SK-N-SH treated with all-trans-retinoic acid at 6 μM for 48 hours (cell line): ENCODE results near the gene URI1.

Source experiments
- ATAC-seq: fragments of 200-7000 bp; cut with Tn5 transposase; 3 replicates; pipeline ENCODE4 v1.9.1; 2020; ENCODE audit warnings: mild to moderate bottlenecking, moderate library complexity
- BACH2 ChIP-seq: fragments of 250-450 bp; sonication (Bioruptor Pico); IDR thresholded peaks from 2 replicates; pipeline ENCODE4 v1.9.0; 2021; ENCODE audit warnings: mild to moderate bottlenecking, borderline replicate concordance
- CREB5 ChIP-seq: fragments of 250-450 bp; sonication (Bioruptor Pico); IDR thresholded peaks from 2 replicates; pipeline ENCODE4 v1.5.1; 2020; ENCODE audit warnings: low read depth, mild to moderate bottlenecking, moderate library complexity
- CSDC2 ChIP-seq: fragments of 250-450 bp; sonication (Bioruptor Pico); IDR thresholded peaks from 2 replicates; pipeline ENCODE4 v1.5.0; 2020; ENCODE audit warnings: mild to moderate bottlenecking, moderate library complexity
- GLIS3 ChIP-seq: fragments of 250-450 bp; sonication (Bioruptor Pico); IDR thresholded peaks from 2 replicates; pipeline ENCODE4 v1.5.0; 2020; ENCODE audit warnings: mild to moderate bottlenecking, moderate library complexity
- ISL1 ChIP-seq: fragments of 250-450 bp; sonication (Bioruptor Pico); IDR thresholded peaks from 2 replicates; pipeline ENCODE4 v2.1.2; 2022; ENCODE audit warnings: mild to moderate bottlenecking, moderate library complexity
- PPARA ChIP-seq: fragments of 250-450 bp; sonication (Bioruptor Pico); IDR thresholded peaks from 2 replicates; pipeline ENCODE4 v1.5.0; 2020; ENCODE audit warnings: mild to moderate bottlenecking, borderline replicate concordance
- RARB ChIP-seq: fragments of 250-450 bp; sonication (Bioruptor Pico); IDR thresholded peaks from 2 replicates; pipeline ENCODE4 v1.8.0; 2021; ENCODE audit warnings: mild to moderate bottlenecking, moderate library complexity
- SNAI2 ChIP-seq: fragments of 250-450 bp; sonication (Bioruptor Pico); IDR thresholded peaks from 2 replicates; pipeline ENCODE4 v1.5.0; 2020; ENCODE audit warnings: mild to moderate bottlenecking, moderate library complexity
- TOX ChIP-seq: fragments of 250-450 bp; sonication (Bioruptor Pico); IDR thresholded peaks from 2 replicates; pipeline ENCODE4 v1.8.0; 2021; ENCODE audit warnings: mild to moderate bottlenecking, moderate library complexity, borderline replicate concordance
- ZC3H10 ChIP-seq: fragments of 250-450 bp; sonication (Bioruptor Pico); IDR thresholded peaks from 2 replicates; pipeline ENCODE4 v1.5.1; 2021; ENCODE audit warnings: mild to moderate bottlenecking, moderate library complexity
- ZFP3 ChIP-seq: fragments of 250-450 bp; sonication (Bioruptor Pico); IDR thresholded peaks from 2 replicates; pipeline ENCODE4 v1.5.0; 2020; ENCODE audit warnings: mild to moderate bottlenecking, moderate library complexity
- ZFP30 ChIP-seq: fragments of 450-650 bp; formaldehyde crosslinking; IDR thresholded peaks from 2 replicates; pipeline ENCODE4 v1.5.0; 2022; ENCODE audit warnings: mild to moderate bottlenecking, moderate library complexity
- ZNF565 ChIP-seq: fragments of 450-650 bp; formaldehyde crosslinking; conservative IDR thresholded peaks from 2 replicates; pipeline ENCODE4 v1.5.0; 2020; ENCODE audit warnings: low read depth, mild to moderate bottlenecking, moderate library complexity
- ZNF70 ChIP-seq: fragments of 450-650 bp; formaldehyde crosslinking; IDR thresholded peaks from 2 replicates; pipeline ENCODE4 v1.5.0; 2020; ENCODE audit warnings: mild to moderate bottlenecking, moderate library complexity
- ZNF8 ChIP-seq: fragments of 450-650 bp; formaldehyde crosslinking; IDR thresholded peaks from 2 replicates; pipeline ENCODE4 v1.5.0; 2020; ENCODE audit warnings: mild to moderate bottlenecking, moderate library complexity
- TF ChIP-seq, protein P1 (sequence below): fragments of 250-450 bp; sonication (Bioruptor Pico); IDR thresholded peaks from 2 replicates; pipeline ENCODE4 v1.5.1; 2021; ENCODE audit warnings: mild to moderate bottlenecking, moderate library complexity
- TF ChIP-seq, protein P2 (sequence below): fragments of 250-450 bp; sonication (Bioruptor Pico); IDR thresholded peaks from 2 replicates; pipeline ENCODE4 v1.8.0; 2021; ENCODE audit warnings: low read depth, mild to moderate bottlenecking, moderate library complexity, borderline replicate concordance
- TF ChIP-seq, protein P3 (sequence below): fragments of 250-450 bp; sonication (Bioruptor Pico); IDR thresholded peaks from 2 replicates; pipeline ENCODE4 v1.5.0; 2020; ENCODE audit warnings: mild to moderate bottlenecking, moderate library complexity

Gene URI1

DNA sequence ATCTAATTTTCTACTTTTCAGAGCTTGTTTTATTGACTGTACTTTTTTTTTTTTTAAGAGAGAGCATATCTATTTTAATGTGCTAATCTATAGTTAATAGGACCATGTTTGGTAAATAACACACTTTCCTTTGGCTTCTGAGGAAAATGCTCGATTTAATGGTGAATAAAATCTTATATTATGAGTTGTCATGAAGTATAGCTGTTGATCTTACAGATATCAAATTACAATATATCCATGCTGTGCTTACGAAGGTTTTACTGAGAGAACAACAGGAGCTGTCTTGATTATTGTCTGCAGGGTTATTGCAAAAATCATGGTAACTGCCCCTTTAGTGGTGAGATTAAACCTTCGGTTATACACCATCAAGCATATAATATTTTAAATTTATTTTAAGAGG is 29.6 kb downstream of the URI1 start (continued):
- TF ChIP-seq CREB5 (CRISPR knock-in tag) (no peak), ZC3H10 (CRISPR knock-in tag) (no peak), ISL1 (no peak), SNAI2 (CRISPR knock-in tag) (no peak)

- ATAC-seq: no peak
- no peak for TF ChIP-seq GLIS3
- TF ChIP-seq, protein P1, sequence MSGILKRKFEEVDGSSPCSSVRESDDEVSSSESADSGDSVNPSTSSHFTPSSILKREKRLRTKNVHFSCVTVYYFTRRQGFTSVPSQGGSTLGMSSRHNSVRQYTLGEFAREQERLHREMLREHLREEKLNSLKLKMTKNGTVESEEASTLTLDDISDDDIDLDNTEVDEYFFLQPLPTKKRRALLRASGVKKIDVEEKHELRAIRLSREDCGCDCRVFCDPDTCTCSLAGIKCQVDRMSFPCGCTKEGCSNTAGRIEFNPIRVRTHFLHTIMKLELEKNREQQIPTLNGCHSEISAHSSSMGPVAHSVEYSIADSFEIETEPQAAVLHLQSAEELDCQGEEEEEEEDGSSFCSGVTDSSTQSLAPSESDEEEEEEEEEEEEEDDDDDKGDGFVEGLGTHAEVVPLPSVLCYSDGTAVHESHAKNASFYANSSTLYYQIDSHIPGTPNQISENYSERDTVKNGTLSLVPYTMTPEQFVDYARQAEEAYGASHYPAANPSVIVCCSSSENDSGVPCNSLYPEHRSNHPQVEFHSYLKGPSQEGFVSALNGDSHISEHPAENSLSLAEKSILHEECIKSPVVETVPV (CRISPR knock-in tag): no peak
- no peak for TF ChIP-seq BACH2 (CRISPR knock-in tag)
- TF ChIP-seq RARB (CRISPR knock-in tag): no peak
- TF ChIP-seq ZFP30 (CRISPR knock-in tag): no peak
- no peak for TF ChIP-seq ZFP3
- no peak for TF ChIP-seq PPARA (CRISPR knock-in tag)
- no peak for TF ChIP-seq ZNF8 (CRISPR knock-in tag)
- no peak for TF ChIP-seq ZNF70
- TF ChIP-seq, protein P2, sequence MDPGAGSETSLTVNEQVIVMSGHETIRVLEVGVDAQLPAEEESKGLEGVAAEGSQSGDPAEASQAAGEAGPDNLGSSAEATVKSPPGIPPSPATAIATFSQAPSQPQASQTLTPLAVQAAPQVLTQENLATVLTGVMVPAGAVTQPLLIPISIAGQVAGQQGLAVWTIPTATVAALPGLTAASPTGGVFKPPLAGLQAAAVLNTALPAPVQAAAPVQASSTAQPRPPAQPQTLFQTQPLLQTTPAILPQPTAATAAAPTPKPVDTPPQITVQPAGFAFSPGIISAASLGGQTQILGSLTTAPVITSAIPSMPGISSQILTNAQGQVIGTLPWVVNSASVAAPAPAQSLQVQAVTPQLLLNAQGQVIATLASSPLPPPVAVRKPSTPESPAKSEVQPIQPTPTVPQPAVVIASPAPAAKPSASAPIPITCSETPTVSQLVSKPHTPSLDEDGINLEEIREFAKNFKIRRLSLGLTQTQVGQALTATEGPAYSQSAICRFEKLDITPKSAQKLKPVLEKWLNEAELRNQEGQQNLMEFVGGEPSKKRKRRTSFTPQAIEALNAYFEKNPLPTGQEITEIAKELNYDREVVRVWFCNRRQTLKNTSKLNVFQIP (CRISPR knock-in tag): no peak
These were observed 32.7 kb downstream of the URI1 start for GRCh38 chr19:29974701-29975100.

DNA sequence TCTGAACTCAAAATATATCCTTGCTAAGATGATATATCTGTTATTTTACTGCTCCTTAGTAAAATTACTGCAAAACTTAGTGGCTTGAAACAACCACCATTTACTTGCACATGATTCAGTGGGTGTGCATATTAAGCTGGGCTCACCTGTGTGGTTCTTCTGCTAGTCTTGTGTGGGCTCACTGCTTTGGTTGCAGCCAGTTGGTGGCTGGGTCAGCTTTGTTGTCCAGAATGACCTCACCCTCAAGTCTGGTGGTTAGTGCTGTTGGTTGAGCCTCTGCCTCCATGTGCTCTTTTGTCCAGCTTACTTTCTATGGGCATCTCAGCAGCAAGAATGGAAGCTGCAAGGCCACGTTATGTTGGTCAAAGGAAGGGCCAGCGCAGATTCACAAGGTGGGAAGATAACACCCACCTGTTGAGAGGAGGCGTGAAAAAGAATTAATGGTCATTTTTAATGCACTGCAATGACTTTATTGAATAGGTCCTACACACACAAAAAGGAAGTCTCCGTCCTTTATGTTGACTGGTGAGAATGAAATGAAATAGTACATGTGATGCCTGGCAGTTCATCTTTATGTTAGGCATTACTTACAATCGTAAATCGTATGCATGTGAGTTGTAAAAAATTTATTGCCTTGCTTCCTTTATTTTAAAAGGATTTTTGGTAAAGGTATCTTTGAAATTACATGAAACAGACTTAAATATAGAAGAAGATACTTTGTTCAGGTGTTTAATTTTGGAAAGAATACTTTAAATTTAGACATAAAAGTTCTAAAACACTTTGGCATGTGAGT is 34.3 kb downstream of the URI1 start:
- no peak for ATAC-seq
- TF ChIP-seq TOX (CRISPR knock-in tag) (no peak), ISL1 (no peak), GLIS3 (no peak), BACH2 (CRISPR knock-in tag) (no peak), ZNF565 (no peak), CREB5 (CRISPR knock-in tag) (no peak), ZFP3 (no peak), ZNF8 (CRISPR knock-in tag) (no peak), SNAI2 (CRISPR knock-in tag) (no peak), RARB (CRISPR knock-in tag) (no peak), CSDC2 (CRISPR knock-in tag) (no peak)
- TF ChIP-seq, protein P2 (CRISPR knock-in tag): no peak
- TF ChIP-seq, protein P3, sequence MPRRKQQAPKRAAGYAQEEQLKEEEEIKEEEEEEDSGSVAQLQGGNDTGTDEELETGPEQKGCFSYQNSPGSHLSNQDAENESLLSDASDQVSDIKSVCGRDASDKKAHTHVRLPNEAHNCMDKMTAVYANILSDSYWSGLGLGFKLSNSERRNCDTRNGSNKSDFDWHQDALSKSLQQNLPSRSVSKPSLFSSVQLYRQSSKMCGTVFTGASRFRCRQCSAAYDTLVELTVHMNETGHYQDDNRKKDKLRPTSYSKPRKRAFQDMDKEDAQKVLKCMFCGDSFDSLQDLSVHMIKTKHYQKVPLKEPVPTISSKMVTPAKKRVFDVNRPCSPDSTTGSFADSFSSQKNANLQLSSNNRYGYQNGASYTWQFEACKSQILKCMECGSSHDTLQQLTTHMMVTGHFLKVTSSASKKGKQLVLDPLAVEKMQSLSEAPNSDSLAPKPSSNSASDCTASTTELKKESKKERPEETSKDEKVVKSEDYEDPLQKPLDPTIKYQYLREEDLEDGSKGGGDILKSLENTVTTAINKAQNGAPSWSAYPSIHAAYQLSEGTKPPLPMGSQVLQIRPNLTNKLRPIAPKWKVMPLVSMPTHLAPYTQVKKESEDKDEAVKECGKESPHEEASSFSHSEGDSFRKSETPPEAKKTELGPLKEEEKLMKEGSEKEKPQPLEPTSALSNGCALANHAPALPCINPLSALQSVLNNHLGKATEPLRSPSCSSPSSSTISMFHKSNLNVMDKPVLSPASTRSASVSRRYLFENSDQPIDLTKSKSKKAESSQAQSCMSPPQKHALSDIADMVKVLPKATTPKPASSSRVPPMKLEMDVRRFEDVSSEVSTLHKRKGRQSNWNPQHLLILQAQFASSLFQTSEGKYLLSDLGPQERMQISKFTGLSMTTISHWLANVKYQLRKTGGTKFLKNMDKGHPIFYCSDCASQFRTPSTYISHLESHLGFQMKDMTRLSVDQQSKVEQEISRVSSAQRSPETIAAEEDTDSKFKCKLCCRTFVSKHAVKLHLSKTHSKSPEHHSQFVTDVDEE (CRISPR knock-in tag): no peak
- TF ChIP-seq, protein P1 (CRISPR knock-in tag): no peak
- TF ChIP-seq, all 23 proteins: peak for 0
